GM04503 (cell line): Measurements from ENCODE around the gene GBP7.
"Not testable (repeated sequence)": the region's sequence is repeated elsewhere in the genome, so short reads cannot be mapped to it uniquely, and the experiment has no call there.

Experiments
- DNase-seq: peaks from one replicate; pipeline ENCODE4 v3.0.0-alpha.2; 2012; ENCODE audit warnings: low read depth

The GBP7 gene, protein sequence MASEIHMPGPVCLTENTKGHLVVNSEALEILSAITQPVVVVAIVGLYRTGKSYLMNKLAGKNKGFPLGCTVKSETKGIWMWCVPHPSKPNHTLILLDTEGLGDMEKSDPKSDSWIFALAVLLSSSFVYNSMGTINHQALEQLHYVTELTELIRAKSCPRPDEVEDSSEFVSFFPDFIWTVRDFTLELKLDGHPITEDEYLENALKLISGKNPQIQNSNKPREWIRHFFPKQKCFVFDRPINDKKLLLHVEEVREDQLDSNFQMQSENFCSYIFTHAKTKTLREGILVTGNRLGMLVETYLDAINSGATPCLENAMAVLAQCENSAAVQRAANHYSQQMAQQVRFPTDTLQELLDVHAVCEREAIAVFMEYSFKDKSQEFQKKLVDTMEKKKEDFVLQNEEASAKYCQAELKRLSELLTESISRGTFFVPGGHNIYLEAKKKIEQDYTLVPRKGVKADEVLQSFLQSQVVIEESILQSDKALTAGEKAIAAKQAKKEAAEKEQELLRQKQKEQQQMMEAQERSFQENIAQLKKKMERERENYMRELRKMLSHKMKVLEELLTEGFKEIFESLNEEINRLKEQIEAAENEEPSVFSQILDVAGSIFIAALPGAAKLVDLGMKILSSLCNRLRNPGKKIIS

DNA sequence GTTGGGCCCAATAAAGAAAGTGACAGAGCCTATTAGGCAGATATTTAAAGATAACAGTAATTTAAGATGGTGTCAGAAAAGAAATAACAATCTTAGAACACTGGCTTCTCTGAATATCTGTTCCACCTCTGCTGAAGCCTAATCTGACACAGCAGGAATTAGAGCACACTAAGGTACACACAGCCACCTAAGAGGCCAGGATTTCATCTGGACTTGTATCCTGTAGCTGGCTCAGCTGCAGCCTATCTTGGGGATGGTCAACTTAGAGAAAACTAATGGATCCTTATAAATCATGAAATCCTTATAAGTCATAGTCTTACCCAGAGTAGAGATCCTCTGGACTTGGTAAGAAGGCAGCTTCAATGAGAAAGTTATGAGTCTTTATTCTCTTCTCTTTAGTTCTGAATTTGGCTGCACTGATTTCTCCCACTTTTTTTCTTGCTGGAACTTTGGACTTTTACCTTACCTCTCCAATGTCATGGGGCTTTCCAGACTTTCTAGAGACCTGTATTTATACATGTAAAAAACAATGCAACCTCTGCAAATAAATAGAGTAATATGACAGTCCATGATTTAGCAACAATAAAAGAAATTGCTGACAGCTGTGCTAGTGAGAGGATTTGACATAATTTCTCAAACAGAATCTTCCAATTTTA lies at the start of gene GBP7:
Gene GBP7 (minus strand): TSS at position 403 of the 656 bp plus-strand sequence. CDS start 4,068 bp downstream, outside the sequence.
- no peak for DNase-seq

DNA sequence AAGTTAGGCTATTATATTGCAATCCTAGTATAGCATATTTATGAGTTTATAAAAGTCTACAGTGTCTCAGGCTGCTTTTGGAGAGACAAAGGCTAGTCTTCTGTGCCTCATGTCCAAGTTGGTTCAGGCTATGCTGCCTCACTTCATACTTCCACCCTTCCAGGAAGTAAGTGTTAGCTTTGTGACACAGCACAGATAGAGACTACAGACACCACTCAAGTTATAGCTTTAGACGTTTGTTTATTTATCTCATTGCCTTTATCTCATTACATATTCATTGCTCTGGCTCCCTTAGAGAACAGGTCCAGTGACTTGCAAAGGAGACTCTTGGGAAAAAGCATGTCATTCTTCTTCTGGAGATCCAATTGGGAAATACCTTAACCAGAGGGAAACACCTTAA lies 45.5 kb upstream of the GBP7 start:
- no peak for DNase-seq

DNA sequence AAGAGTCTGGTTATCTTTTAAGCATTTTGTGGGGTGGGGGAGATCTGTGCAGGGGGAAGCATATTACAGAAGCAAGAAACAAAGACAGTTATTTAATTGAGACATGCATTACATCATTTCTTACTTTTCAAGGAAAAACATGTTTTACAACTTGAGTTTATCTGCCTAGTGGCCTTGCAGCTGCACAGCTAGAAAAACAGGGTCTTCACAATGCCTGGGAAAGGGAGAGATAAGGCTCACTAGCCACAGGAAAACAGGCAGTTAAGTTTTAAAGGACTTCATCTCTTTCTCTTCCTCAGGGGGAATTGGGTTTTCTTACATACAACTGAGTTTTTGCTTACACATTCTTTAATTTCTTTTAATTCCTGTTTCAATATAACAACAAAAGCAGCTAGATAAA lies 44.0 kb upstream of the GBP7 start:
- not testable (repeated sequence) for DNase-seq

DNA sequence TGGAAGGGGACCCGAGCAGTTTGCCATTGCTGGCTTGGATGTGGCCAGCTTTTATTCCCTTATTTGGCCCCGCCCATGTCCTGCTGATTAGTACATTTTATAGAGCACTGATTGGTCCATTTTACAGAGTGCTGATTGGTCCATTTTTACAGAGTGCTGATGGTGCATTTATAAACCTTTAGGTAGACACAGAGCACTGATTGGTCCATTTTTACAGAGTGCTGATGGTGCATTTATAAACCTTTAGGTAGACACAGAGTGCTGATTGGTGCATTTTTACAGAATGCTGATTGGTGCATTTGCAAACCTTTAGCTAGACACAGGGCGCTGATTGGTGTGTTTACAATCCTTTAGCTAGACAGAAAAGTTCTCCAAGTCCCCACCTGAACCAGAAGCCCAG lies 43.1 kb upstream of the GBP7 start:
- DNase-seq: not testable (repeated sequence)

DNA sequence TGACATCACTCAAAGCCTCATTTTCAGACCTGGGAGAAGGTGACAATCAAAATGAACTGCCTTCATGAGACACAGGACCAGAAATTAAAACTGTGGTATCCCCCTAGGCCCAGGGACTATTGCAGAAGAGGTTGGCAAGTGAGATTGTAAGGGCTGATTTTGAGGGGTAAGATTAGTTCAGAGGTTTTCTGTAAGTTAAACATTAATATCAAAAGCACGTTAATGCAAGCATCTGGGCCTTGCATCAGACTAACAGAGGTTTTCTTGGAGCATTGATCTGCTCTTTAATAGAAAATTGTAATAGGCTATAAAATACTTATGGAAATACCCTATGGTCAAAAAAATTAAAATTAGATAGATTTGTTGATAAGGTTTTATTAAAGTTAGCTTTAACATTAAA lies 37.5 kb upstream of the GBP7 start:
- DNase-seq: no peak

DNA sequence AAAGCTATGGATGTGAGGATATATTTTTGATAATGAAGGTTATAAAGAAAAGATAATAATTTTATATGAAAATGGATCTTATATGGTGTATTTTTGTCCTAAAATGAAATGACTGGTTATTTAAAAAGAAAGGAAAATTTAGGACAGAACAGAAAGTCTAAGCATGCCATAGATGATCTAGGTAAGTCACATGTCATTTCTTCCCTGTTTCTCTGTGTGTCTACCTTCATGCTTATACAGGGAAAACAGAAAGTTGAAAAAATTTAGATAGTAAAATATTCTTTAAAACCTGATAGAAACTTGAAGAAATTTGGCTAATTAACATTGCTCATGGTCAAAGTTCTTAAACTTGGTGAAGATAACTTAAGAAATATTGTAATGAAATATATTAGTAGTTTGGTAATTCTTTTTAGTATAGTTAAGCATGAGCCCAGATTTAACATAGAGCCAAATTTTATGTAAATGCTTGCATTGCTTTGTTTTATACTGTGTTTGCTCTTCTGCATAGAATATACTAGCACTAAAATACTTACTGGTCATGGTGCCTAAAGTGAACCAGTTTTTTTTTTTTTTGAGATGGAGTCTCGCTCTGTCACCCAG lies 35.3 kb upstream of the GBP7 start:
- DNase-seq: no peak

DNA sequence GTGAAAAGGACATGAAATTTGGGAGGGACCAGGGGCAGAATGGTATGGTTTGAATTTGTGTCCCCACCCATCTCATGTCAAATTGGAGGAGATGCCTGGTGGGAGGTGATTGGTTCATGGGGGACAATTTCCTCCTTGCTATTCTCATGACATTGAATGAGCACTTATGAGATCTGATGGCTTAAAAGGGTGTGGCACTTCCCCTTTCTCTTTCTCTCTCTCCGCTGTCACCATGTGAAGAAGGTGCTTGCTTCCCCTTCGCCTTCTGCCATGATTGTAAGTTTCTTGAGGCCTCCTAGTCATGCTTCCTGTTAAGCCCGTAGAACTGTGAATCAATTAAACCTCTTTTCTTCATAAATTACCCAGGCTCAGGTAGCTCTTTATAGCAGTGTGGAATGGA lies 30.6 kb upstream of the GBP7 start:
- no peak for DNase-seq

DNA sequence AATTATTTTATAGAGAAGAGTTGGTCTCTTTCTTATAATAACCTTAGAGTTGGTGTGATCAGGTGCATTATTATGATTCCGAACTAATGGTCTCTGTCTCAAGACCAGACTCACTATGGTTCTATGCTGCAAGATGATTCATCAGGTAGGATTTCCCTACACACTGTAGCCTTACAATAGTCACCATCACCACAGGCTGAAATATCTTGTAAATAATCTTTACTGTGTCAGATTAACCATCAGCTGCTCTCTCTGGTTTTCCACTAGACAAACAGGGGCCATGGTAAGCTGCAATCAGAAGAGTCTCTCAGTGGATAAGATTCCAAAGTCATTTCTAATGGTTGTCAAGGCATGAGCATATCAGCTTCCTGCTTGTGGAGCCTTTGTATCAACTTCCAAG lies 27.4 kb upstream of the GBP7 start:
- DNase-seq: peak; percentile 73

DNA sequence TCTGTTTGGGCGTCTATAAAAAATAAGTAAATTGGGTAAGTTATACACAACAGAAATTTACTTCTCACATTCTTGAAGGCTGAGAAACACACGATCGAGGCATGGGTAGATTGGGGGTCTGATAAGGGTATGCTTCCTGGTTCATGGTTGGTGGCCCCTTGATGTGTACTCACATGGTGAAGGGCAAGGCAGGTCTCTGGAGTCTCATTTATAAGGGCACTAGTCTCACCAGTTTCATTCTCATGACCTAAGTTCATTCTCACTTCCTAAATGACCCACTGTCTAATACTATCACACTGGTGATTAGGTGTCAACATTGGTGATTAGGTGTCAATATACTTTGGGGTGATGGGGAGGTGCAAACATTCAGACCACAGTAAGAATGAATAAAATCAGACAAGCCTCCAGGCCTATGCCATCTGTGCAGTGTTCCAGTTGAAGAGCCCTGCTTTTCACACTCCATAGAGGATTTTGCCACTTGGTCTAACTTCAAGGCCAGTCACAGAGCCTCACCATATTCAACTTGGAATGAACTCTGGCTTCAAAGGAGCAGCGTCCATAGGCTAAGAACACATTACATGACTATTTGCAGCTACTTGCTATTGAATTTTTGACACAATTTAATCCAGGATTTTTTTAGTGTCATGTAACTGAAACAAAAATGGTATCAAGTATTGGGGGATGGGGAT lies 25.4 kb upstream of the GBP7 start:
- DNase-seq: no peak

DNA sequence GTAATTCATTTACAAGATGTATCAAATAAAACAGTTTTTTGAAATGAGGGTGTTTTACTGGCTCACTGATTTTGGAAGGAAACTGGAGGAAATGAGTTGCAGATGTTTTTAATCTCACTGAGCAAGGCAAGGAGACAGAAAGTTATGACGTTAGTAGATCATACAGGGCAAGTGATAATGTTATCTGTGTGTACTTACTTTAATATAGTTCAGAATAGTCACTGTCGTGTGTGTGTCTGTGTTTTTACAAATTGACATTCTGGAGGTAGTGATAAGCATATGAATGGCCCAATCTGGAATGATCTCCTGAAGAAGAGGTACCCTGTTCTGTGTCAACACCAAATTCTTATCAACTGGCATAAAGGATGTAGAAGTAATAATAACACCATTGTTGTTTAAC lies 24.9 kb upstream of the GBP7 start:
- DNase-seq: peak; percentile 38

DNA sequence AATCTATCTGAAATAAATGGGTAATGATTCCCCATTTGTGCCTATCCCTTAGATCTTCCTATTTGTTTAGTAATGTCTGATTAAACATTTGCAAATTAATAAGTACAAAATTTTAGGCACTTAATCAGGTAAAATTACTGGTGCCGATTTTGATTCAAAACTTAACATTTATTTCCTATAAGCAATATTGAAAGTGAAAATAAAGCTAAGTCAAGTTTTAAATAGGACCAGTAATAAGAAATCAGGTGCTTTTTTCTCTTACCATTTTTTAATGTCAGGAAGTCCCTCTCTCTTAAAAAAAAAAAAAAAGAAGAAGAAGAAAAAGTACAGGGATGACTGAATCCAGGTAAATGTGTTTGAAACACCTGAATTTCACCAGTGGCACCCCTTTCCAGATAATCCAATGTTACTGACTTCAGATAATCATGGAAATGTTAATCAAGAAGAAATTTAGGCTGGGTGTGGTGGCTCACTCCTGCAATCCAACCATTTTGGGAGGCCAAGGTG lies 23.8 kb upstream of the GBP7 start:
- DNase-seq: no peak

DNA sequence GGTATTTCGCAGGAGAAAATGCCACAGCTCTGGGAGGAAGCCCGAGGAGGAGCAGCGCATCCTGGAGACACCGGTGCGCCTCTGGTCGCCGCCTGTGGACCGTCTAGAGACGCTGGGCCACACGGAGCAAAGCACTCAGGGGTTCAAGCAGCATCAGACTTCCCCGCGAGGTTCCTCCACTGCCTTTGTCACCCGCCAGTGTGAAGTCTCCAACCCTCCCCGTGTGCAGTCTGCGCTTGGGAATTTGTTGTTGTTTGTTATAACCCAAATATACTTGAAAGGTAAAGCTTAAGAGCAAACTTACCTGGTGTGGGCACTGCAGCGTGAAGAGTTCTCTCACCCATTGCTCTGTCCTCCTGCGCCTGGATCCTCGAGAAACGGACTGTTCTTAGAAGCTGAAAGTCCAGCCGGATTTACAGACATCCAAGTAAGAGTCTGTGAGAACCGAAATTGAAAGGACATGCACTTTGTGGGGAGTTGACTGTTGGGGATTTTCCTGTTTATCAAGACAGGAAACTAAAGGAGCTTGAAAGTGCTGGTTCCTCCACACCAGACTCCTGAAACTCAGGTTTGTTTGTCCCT lies 22.8 kb upstream of the GBP7 start, which contains the start of gene GBP4:
Gene GBP4 (minus strand): TSS at position 452 of the 582 bp plus-strand sequence. CDS start 108 bp downstream, at position 344.
- DNase-seq: no peak

DNA sequence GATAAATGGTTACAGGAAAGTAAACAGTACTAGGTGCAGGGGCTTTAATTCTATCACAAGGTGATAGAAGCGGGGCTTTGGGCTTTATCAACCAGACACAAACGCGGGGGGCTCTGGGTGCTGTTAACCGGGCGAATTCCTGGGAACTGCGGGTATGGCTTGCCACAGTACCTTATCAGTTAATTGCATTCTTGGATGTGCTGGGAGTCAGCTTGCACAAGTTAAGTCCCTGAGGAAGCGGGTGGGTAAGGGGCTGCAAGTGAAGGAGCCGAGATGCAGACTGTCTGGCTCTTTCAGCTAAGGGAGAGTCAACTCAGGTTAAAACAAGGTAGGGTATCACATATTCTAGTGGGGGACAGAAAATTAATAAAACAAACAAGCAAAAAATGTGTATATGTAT lies 22.3 kb upstream of the GBP7 start:
- DNase-seq: no peak

DNA sequence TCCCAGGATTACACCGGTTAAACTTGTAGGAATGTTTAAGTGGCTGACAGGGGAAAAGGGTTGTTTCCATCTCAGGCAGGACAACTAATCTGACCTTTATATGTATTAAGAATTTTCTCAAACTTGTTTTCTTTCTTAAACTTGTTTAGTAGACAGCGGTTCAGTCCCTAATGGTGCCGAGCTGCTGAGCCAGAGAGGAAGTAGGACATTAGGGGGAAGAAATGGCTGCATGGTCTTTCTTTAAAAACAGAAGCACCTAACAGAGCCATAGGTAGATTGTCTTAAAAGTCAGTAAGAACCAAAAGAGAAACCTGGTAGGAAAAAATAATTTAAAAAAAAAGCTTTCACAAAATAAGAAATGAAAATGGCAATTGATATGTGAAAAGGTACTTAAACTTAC lies 19.7 kb upstream of the GBP7 start:
- DNase-seq: no peak

DNA sequence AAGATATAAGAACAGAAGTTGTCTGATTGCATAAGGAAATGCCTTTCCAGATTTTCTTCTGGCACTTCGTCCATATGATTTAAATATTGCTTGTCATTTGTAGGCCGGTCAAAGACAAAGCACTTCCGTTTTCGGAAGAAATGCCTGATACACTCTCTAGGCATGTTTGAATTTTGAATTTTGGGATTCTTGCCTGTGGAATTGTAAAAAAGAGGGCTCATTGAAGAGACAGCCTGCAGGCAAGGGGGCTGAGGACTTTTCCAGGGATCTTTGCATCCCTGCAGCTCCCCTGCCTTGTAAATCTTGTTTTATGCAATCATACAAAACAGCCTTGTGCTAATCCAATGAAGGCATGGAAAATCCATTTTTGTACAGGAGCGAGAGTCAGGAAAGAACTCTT lies 15.5 kb upstream of the GBP7 start:
- no peak for DNase-seq

DNA sequence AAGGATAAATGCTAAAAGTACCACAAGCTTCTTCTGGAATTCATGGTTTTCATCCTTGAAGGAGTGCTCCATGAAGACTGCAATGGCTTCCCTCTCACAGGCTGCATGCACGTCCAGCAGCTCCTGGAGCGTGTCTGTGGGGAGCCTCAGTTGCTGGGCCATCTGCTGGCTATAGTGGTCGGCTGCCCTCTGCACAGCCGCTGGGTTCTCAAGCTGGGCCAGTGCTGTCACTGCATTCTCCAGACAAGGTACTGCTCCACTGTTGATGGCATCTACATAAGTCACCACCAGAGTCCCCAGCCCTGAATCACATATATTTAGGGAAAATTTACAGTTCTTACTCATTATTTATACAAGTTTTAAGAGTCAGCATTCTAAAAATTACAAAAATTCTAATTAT lies 14.2 kb upstream of the GBP7 start:
- no peak for DNase-seq

DNA sequence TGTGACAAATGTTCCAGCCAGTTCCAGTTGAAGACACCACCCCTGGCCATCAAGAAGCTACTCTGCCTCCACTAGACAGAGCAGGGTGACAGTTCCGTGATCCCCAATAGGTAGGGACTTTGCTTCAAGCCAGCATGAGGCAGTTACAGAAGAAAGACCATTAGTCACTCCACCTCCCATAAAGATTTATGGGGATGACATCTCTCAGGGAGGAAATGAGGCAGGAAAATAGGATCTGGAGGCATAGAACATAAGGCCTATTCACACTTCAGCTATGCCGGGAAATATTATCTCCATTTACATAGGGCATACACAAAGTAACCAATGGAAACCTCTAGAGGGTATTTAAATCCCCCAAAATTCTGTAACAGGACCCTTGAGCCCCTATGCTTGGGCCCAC lies 3.5 kb upstream of the GBP7 start:
- DNase-seq: no peak

DNA sequence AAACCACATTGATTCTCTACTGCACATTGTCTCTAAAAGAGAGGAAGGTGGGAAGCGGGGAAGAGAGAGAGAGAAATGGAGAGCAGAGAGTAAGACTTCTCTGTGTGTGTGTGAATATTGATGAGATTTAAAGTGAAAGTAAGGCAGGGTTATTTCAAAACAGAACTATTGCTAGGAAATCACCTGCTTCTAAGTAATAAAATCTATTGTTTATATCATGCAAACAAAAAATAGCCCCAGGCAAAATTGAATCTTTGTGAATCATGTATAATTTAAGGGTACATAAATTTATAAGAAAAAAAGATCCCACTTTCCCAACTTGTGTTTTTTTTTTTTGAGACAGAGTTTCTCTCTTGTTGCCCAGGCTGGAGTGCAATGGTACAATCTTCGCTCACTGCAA lies 1.2 kb upstream of the GBP7 start:
- no peak for DNase-seq

DNA sequence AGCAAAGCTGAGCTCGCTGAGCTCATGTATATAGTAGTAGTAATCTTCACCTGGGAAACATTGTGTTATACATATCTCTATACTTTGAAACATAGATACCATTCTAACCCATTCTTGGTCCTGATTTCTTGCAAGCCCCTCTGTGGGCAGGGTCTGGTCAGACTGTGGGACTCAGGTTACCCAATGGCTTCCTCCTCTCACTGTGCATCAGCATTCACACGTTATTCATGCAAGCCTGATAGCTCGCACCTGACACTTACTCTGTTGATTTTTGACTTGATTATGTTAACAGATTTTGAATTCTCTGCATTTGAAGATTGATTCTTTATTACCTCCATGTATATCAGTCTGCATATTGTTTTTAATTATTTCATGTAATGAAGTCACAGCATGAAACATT lies 1.3 kb downstream of the GBP7 start:
- DNase-seq: no peak

DNA sequence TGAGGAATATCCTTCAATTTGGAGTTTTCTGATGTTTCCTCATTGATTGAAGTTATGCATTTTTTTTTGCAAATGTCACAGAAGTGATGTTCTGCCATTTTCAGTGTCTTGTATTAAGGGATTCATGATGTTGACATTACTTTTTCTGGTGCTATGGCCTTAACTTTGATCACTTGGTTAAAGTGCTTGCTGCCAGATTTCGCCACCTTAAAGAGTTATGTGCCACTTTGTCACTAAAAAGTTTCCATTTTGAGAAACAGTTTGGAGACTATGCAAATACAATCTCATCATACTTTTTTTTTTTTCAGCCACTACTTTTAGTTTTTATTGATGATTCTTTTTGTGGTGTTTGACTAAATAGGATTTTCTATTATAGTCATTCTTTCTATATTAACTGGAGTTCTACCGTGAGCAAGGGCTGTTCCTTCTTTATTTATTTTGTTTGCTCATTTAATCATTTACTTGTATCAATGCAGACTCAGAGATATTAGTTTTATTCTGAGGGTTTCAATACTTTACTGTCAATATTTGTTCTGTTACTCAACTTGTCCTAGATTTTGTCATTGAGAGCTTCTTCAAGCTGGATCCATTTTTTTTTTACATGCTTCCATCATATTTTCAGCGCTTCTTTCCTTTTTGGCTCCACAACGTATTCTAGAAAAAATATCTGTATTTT lies 3.2 kb downstream of the GBP7 start:
- DNase-seq: no peak

DNA sequence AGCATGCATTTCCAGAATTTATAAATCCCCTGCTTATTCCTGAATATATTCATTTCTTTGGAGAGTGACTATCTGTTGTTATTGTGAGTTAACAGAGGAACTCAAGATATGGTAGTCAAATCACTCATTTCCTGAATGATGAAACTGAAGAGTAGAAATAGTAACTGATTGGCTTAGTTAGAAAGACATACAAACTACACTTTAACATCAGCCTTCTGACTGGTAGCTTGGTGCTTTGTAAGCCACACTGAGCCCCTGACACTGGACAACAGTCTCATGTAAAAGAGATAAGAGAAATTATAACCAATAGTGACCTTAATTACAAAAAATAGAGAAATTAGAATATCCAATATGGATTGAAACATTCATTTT lies 4.8 kb downstream of the GBP7 start:
- no peak for DNase-seq
